Measurements from ENCODE around the gene FKBP1B.
"Not testable (repeated sequence)": the region's sequence is repeated elsewhere in the genome, so short reads cannot be mapped to it uniquely, and the experiment has no call there.

The FKBP1B gene

GRCh38 chr2:24049485-24050021 lies at the start of gene FKBP1B:
Gene FKBP1B (plus strand): TSS chr2:24049741. CDS start chr2:24049850, 109 bp downstream.
- no peak for DNase-seq (ENCODE audit: low read depth, low spot score)
- H3K27ac ChIP-seq = no peak within 1 kb of the TSS

DNA sequence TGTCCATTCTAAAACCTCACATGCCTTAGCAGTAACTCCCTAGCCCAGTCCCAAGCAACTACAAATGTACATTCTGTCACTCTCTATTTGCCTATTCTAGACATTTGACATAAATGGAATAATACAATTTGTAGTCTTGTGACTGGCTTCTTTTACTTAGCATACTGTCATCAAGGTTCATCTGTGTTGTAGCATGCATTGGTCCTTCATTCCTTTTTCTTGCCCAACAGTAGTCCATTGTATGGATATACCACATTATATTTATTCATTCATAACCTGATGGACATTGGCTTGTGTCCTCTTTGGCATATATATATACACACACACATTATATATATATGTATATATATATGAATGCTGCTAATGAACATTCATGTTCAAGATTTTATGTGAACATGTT lies 41.8 kb upstream of the FKBP1B start:
- no peak for DNase-seq (ENCODE audit: low read depth, low spot score)
- no peak overlapping the region for H3K27ac ChIP-seq

- H3K27ac ChIP-seq = no peak overlapping the region
- DNase-seq (ENCODE audit: low read depth, low spot score) = no peak
Measured at GRCh38 chr2:24008672-24009366, 40.7 kb upstream of the FKBP1B start.

- H3K27ac ChIP-seq = no peak overlapping the region
- DNase-seq (ENCODE audit: low read depth, low spot score) = no peak
Measured at GRCh38 chr2:24009367-24009679, 40.2 kb upstream of the FKBP1B start.

- H3K27ac ChIP-seq = no peak within 1 kb of the TSS
Measured at GRCh38 chr2:24009680-24010476, 39.7 kb upstream of the FKBP1B start, which contains the start of gene MFSD2B. Gene MFSD2B (plus strand): TSS chr2:24010085. CDS start chr2:24010097, 12 bp downstream.

DNA sequence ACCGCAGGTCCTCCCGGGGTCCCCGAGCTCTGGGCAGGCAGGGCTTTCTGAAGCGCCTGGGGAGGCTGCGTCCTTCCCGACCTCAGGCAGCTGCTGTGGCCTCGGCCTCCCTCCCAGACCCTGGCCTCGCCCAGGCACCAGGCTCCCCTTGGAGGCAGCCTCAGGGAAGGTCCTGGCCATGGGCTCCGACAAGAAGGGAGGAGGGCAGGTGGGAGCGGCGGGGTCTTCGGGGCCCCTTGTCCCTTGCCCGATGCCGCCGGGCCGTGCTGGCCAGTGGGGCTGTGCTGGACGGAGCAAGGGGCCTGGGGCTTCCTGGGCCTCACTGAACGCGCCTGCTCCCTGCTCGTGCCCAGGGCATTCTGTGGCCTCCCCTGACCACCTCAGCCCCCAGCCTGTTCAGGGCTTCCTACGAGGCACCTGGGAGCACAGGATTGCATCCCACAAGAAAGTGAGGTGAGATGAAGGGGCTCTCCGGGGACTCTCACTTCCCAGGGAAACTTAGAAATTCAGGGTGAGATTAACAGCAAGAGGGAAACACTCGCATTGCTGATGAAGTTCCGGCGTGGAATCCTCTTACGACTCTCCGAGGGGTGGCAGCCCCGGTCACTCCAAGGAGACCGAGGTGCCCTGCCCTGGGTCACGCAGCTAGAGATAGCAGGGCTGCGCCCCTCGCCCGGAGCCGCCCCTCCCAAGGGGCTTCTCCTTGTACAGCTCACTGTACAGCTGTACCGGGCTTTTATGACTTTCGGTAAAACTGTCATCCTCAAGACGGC lies 38.9 kb upstream of the FKBP1B start:
- H3K27ac ChIP-seq = no peak overlapping the region
- DNase-seq (ENCODE audit: low read depth, low spot score) = no peak

More at GRCh38 chr2:24009680-24010476, 39.7 kb upstream of the FKBP1B start, which contains the start of gene MFSD2B:
- no peak for DNase-seq (ENCODE audit: low read depth, low spot score)

DNA sequence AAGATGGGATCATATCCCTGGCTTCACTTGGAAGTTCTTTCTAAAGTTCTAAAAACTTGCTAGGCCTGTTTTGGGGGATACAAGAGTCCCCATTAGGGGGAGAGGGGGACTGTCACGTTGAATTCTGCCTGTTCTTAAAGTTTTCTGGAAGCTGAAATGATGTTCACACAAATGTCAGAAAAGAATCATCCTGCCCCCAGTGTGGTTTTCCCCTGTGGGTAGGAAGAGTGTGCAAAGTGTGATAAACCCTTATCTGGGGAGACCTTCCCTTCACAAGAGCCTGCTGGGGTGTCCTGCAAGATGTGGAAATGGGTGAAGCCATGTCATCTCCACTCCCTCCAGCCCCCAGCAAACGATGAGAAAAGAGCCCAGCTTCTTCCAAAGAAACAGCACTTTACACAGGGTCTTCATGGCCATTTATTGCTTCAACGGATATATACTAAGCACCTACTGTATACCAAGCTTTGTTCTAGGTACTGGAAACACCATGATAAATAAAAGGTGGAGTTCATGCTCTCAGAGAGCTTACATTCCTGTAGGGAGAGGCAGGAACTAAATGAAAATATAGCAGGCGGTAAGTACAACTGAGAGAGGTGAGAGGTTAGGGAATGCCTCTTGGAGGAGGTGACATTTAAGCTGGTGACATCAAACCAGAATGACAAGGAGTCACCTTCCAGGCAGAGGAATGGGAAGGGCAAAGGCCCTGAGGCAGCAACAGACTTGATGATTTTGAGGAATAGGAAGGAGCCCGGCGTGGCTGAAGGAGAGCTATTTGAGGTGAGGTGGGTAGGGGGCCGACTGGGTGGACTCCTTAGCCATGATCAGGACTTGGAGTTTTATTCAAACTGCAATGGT lies 38.1 kb upstream of the FKBP1B start:
- DNase-seq (ENCODE audit: low read depth, low spot score) = no peak
- H3K27ac ChIP-seq = no peak overlapping the region

DNA sequence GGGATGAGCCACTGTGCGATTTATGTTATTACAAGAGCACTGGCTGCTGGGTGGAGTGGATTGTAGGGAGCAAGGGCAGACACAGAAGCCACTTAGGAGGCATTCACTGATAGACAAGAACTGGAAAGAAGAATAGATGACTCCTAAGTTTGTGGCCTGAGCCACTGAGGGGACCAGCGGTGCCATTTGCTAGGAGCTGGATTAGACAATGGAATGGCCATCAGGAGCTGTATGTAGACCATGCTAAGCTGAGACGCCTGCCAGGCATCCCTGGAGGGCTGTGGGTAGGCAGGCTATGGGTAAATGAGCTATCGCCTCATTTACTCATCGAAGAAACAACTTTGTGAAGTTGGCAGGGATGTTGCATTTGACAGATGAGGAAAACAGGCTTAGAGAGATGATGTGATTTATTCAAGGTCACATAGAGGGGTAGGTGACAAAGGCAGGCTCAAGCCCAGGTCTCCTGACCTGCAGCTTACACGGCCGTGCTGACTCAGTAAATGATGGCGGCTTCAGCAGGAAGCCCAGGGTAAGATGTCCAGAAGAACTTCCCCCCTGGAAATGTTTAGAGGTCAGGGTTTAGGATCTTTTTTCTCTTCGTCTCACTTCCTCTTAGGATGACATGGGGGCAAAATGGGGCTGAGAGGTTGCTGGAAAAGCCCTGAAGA lies 36.9 kb upstream of the FKBP1B start:
- DNase-seq (ENCODE audit: low read depth, low spot score) = no peak
- H3K27ac ChIP-seq = no peak overlapping the region

DNA sequence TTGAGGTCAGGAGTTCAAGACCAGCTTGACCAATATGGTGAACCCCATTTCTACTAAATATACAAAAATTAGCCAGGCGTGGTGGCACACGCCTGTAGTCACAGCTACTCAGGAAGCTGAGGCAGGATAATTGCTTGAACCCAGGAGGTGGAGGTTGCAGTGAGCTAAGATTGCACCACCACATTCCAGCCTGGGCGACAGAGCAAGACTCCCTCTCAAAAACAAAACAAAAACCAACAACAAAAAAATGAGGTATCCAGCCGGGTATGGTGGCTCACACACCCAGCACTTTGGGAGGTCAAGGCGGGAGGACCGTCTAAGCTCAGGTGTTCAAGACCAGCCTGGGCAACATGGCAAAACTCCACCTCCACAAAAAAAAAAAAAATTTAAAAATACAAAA lies 34.6 kb upstream of the FKBP1B start:
- H3K27ac ChIP-seq = peak overlapping the region; percentile 64
- not testable (repeated sequence) for DNase-seq (ENCODE audit: low read depth, low spot score)

GRCh38 chr2:24015562-24016375 lies 33.8 kb upstream of the FKBP1B start:
- peak; percentile 31 for DNase-seq (ENCODE audit: low read depth, low spot score)
- peak overlapping the region; percentile 64 for H3K27ac ChIP-seq

DNA sequence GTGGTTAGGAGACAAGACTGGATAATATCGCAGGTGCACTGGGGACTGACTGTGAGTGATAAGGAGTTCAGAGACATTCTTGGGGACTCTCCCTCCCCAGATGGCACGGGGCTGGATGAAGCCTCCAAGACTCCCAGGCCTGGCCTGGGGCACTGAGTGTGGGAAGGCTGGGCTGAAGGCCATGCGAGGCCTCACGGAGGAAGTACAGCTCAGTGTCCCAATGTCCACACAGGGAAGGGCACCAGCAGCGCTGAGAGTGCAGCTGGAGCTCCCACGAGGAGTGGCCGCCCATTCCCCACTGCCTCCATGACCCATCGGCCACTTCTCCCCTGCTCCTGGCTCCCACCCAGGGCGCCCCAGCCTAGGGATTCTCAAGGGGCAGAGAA lies 33.2 kb upstream of the FKBP1B start:
- H3K27ac ChIP-seq = peak overlapping the region; percentile 64

GRCh38 chr2:24016853-24017703 lies 32.5 kb upstream of the FKBP1B start:
- no peak overlapping the region for H3K27ac ChIP-seq

More for the DNA sequence above, 33.2 kb upstream of the FKBP1B start:
- no peak for DNase-seq (ENCODE audit: low read depth, low spot score)

GRCh38 chr2:24017711-24018110 lies 31.8 kb upstream of the FKBP1B start:
- DNase-seq (ENCODE audit: low read depth, low spot score) = no peak
- H3K27ac ChIP-seq = no peak overlapping the region

More at GRCh38 chr2:24016853-24017703, 32.5 kb upstream of the FKBP1B start:
- DNase-seq (ENCODE audit: low read depth, low spot score) = no peak

DNA sequence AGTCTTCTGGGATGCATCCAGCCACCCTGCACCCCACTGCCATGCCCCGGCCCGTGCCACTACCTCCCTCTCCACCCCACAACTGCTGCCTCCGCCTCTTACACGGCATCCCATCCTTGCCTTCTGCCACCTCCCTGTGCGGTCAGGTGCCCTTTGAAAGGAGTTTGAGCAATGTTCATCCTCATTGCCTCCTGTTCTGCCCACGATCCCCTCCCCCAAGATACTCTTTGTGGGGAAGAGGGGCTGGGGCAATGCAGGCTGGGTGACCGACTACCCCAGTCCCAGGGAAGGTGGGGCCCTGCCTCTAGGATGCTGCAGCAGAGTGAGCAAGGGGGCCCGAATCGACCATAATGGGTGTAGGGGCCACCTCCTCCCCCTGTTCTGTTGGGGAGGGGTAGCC lies 31.3 kb upstream of the FKBP1B start:
- no peak overlapping the region for H3K27ac ChIP-seq
- DNase-seq (ENCODE audit: low read depth, low spot score) = no peak

- no peak for DNase-seq (ENCODE audit: low read depth, low spot score)
- no peak overlapping the region for H3K27ac ChIP-seq
Measured at GRCh38 chr2:24019729-24020128, 29.8 kb upstream of the FKBP1B start.

- DNase-seq (ENCODE audit: low read depth, low spot score) = no peak
- H3K27ac ChIP-seq = peak overlapping the region; percentile 57
Measured at GRCh38 chr2:24020244-24020643, 29.3 kb upstream of the FKBP1B start.

All from epithelial cell of prostate (primary cell).